GM19397 (cell line): ENCODE measurements around the gene DLG2.

Experiments used
- ATAC-seq: cut with Tn5 transposase; IDR thresholded peaks from one replicate; pipeline ENCODE4 v1.9.1; 2021; ENCODE audit warnings: mild to moderate bottlenecking, moderate library complexity; ENCODE audit not compliant: unreplicated experiment

Gene DLG2

GRCh38 chr11:83998921-83999320 lies 1628.2 kb downstream of the DLG2 start:
- no peak for ATAC-seq

- no peak for ATAC-seq
Measured at GRCh38 chr11:83990160-83990733, 1636.9 kb downstream of the DLG2 start.

- ATAC-seq: no peak
Measured at GRCh38 chr11:83982825-83983224, 1644.3 kb downstream of the DLG2 start.

GRCh38 chr11:83979593-83979992 lies 1647.6 kb downstream of the DLG2 start:
- ATAC-seq: no peak

GRCh38 chr11:83978942-83979341 lies 1648.2 kb downstream of the DLG2 start:
- no peak for ATAC-seq

GRCh38 chr11:83976086-83976485 lies 1651.1 kb downstream of the DLG2 start:
- no peak for ATAC-seq

- ATAC-seq: no peak
Measured at GRCh38 chr11:83972536-83972935, 1654.6 kb downstream of the DLG2 start.

- no peak for ATAC-seq
Measured at GRCh38 chr11:83971063-83971462, 1656.1 kb downstream of the DLG2 start.

GRCh38 chr11:83970061-83970671 lies 1657.0 kb downstream of the DLG2 start:
- ATAC-seq: peak; percentile 70

GRCh38 chr11:83957038-83957900 lies 1669.9 kb downstream of the DLG2 start:
- no peak for ATAC-seq

- no peak for ATAC-seq
Measured at GRCh38 chr11:83956119-83956697, 1670.9 kb downstream of the DLG2 start.

GRCh38 chr11:83954780-83955179 lies 1672.4 kb downstream of the DLG2 start:
- ATAC-seq: no peak

- no peak for ATAC-seq
Measured at GRCh38 chr11:83951521-83951920, 1675.6 kb downstream of the DLG2 start.

GRCh38 chr11:83948200-83948599 lies 1678.9 kb downstream of the DLG2 start:
- no peak for ATAC-seq

- ATAC-seq: no peak
Measured at GRCh38 chr11:83945976-83946375, 1681.2 kb downstream of the DLG2 start.

- no peak for ATAC-seq
Measured at GRCh38 chr11:83941050-83941449, 1686.1 kb downstream of the DLG2 start.

GRCh38 chr11:83938148-83938547 lies 1689.0 kb downstream of the DLG2 start:
- no peak for ATAC-seq

GRCh38 chr11:83933008-83933407 lies 1694.1 kb downstream of the DLG2 start:
- no peak for ATAC-seq

GRCh38 chr11:83927422-83927821 lies 1699.7 kb downstream of the DLG2 start:
- ATAC-seq: no peak

- no peak for ATAC-seq
Measured at GRCh38 chr11:83924795-83925542, 1702.2 kb downstream of the DLG2 start.

- no peak for ATAC-seq
Measured at GRCh38 chr11:83923961-83924360, 1703.2 kb downstream of the DLG2 start.
